SK-N-SH (cell line): ENCODE data around the gene LYRM7. TPM values are rescaled to one million over a fixed set of nuclear protein-coding genes. Genes with fewer than 3 reads are reported as not detected.

Experiments
- CTCF ChIA-PET: fragments of 300-600, 350-600 bp; formaldehyde crosslinking; extraction: SDS; loops from one replicate; lab custom pipeline; 2021; lab: Yijun Ruan, JAX
- POLR2A ChIA-PET: fragments of 350-600 bp; sonication (Branson Sonifier 250); formaldehyde crosslinking; extraction: SDS; loops from one replicate; lab custom pipeline; 2020; ENCODE audit warnings: antibody characterized with exemption, inconsistent platforms; lab: Yijun Ruan, JAX
- DNase-seq: peaks from one replicate; pipeline ENCODE4 v3.0.0; 2012
- H2AFZ ChIP-seq: fragments of 200-600 bp; sonication (generic); 2 replicates; pipeline ENCODE4 v1.8.1; 2016; ENCODE audit warnings: antibody characterized with exemption, mild to moderate bottlenecking, low read depth
- H3F3A ChIP-seq: fragments of 200-600 bp; sonication (generic); replicated peaks from 2 replicates; pipeline ENCODE3; 2016; ENCODE audit warnings: antibody characterized with exemption, mild to moderate bottlenecking; ENCODE audit not compliant: insufficient read depth
- H3K27ac ChIP-seq, 2 experiments: fragments of 200-500 bp in 1 of 2; fragments of 200-600 bp in 1 of 2; sonication (Bioruptor generic) in 1 of 2; sonication (generic), shearing (Covaris generic) in 1 of 2; 2 replicates each; pipeline versions ENCODE4 v1.5.1 to v1.6.1; 2014 to 2016; ENCODE audit warnings: low read depth in 2 of 2, inconsistent platforms in 1 of 2, low read length in 1 of 2, mild to moderate bottlenecking in 1 of 2, mixed read lengths in 1 of 2
- H3K27me3 ChIP-seq: fragments of 200-600 bp; sonication (generic), shearing (Covaris generic); 2 replicates; pipeline ENCODE4 v1.6.1; 2016; ENCODE audit warnings: mixed run types; ENCODE audit not compliant: insufficient read depth
- H3K36me3 ChIP-seq, 2 experiments: fragments of 200-500 bp in 1 of 2; fragments of 200-600 bp in 1 of 2; sonication (Bioruptor generic) in 1 of 2; sonication (generic) in 1 of 2; replicated peaks in 1 of 2; 2 replicates each; pipeline versions ENCODE3 to v1.5.1; 2014 to 2016; ENCODE audit warnings: low read length in 1 of 2, mild to moderate bottlenecking in 1 of 2; ENCODE audit not compliant: insufficient read depth in 2 of 2, control insufficient read depth in 1 of 2
- H3K4me1 ChIP-seq, 2 experiments: fragments of 200-500 bp in 1 of 2; fragments of 200-600 bp in 1 of 2; sonication (Bioruptor generic) in 1 of 2; sonication (generic), shearing (Covaris generic) in 1 of 2; 2 replicates each; pipeline versions ENCODE4 v1.5.1 to v1.6.1; 2014 to 2016; ENCODE audit warnings: low read depth in 1 of 2, low read length in 1 of 2, mixed run types in 1 of 2; ENCODE audit not compliant: insufficient read depth in 2 of 2, control insufficient read depth in 1 of 2
- H3K4me2 ChIP-seq: fragments of 200-600 bp; sonication (generic), shearing (Covaris generic); 2 replicates; pipeline ENCODE4 v1.6.1; 2017; ENCODE audit warnings: mixed run types
- H3K4me3 ChIP-seq, 2 experiments: fragments of 200-500 bp in 1 of 2; fragments of 200-600 bp in 1 of 2; sonication (Bioruptor generic) in 1 of 2; sonication (generic), shearing (Covaris generic) in 1 of 2; 2 replicates each; pipeline versions ENCODE4 v1.5.1 to v1.8.1; 2014 to 2016; ENCODE audit warnings: low read depth in 2 of 2, inconsistent platforms in 1 of 2, low read length in 1 of 2, mild to moderate bottlenecking in 1 of 2, mixed read lengths in 1 of 2, moderate library complexity in 1 of 2
- H3K79me2 ChIP-seq: fragments of 200-600 bp; sonication (generic); 2 replicates; pipeline ENCODE4 v1.8.1; 2017; ENCODE audit warnings: mild to moderate bottlenecking; ENCODE audit not compliant: insufficient read depth
- H3K9ac ChIP-seq: fragments of 200-600 bp; sonication (generic); 2 replicates; pipeline ENCODE4 v1.6.1; 2017; ENCODE audit warnings: mixed run types
- H3K9me2 ChIP-seq: fragments of 200-600 bp; sonication (generic); 2 replicates; pipeline ENCODE4 v1.6.1; 2017; ENCODE audit warnings: mixed run types
- H3K9me3 ChIP-seq: fragments of 200-600 bp; sonication (generic); 2 replicates; pipeline ENCODE4 v1.6.1; 2017; ENCODE audit warnings: mixed run types, mild to moderate bottlenecking, moderate library complexity
- H4K20me1 ChIP-seq: fragments of 200-600 bp; sonication (generic); 2 replicates; pipeline ENCODE4 v1.6.1; 2017; ENCODE audit warnings: mild to moderate bottlenecking, mixed run types; ENCODE audit not compliant: insufficient read depth
- CHD2 ChIP-seq: fragments of 150-350 bp; IDR thresholded peaks from 2 replicates; pipeline ENCODE4 v1.6.1; 2018; ENCODE audit warnings: low read length; ENCODE audit not compliant: partially characterized antibody
- FOXJ3 ChIP-seq: sonication (generic); formaldehyde crosslinking; IDR thresholded peaks from 2 replicates; pipeline ENCODE4 v1.5.1; 2020; ENCODE audit warnings: mild to moderate bottlenecking, missing genetic modification reagents
- FOXM1 ChIP-seq: IDR thresholded peaks from 2 replicates; pipeline ENCODE4 v1.4.0; 2012; ENCODE audit warnings: low read depth, mild to moderate bottlenecking
- JUND ChIP-seq: IDR thresholded peaks from 2 replicates; pipeline ENCODE4 v1.4.0; 2012
- SIN3A ChIP-seq: IDR thresholded peaks from 2 replicates; pipeline ENCODE4 v1.6.1; 2012; ENCODE audit warnings: low read depth, mild to moderate bottlenecking, low read length, moderate library complexity, borderline replicate concordance
- SMC3 ChIP-seq: IDR thresholded peaks from 2 replicates; pipeline ENCODE4 v1.6.1; 2012; ENCODE audit warnings: low read depth, low read length, improper control_type of control experiment
- TEAD4 ChIP-seq: IDR thresholded peaks from 2 replicates; pipeline ENCODE4 v1.4.0; 2012; ENCODE audit warnings: mild to moderate bottlenecking, borderline replicate concordance; ENCODE audit not compliant: insufficient read depth
- WGBS: methylation state at CpG from one replicate; pipeline ENCODE4 v1.1.6; 2017; ENCODE audit warnings: low lambda C conversion rate; 5-methylcytosine and 5-hydroxymethylcytosine counted together
- polyA plus RNA-seq, 3 experiments: library from polyadenylated mRNA; depleted of rRNA; stranded (reverse); fragments of >200 nt; gene quantifications; 2 replicates each; pipeline ENCODE4 v1.2.3, GENCODE V29; 2012
- TF ChIP-seq, protein P1 (sequence below): IDR thresholded peaks from 2 replicates; pipeline ENCODE4 v1.6.1; 2012; ENCODE audit warnings: mild to moderate bottlenecking, low read depth, low read length, moderate library complexity

LYRM7 gene
- polyA plus RNA-seq, 1 of the 3 experiments (the other 2 are of a cell fraction) = 1.4 TPM

DNA sequence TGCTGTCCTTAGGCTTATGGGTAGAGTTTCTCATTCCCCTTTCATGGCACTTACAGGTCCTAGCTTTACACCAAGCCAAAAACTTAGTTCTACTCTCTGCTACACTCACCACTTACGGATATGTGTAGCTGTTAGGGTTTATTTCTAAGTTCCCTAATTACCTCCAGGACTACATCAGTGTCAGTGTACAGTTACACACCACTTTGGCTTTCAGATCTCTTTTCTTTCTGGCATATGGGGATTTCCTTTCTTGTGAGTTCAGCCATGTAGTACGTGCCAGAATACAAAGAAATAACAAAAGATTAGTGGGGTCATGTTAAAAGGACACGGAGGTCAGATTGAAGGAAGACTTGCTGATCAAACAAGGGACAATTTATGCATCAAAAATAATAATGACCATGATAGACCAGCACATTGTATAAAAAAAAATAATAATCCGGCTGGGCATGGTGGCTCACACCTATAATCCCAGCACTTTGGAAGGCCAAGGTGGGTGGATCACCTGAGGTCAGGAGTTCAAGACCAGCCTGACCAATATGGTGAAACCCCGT lies 41.8 kb downstream of the LYRM7 start:
- no peak for TF ChIP-seq CHD2
- TF ChIP-seq TEAD4 = no peak
- no peak for TF ChIP-seq SMC3
- TF ChIP-seq SIN3A = no peak
- no peak for TF ChIP-seq FOXM1
- TF ChIP-seq JUND = no peak
- Histone ChIP-seq H3K9me2 (no peaks in the 10 kb centered on the region), H4K20me1 (no peaks in the 10 kb centered on the region), H3K4me2 (no peak overlapping the region), H3K4me1 (peaks cover 0 to 4% of the 10 kb centered on the region in 2 experiments; a peak in 1 of 4 replicates), H3F3A (no peaks in the 10 kb centered on the region), H3K9me3 (no peaks in the 10 kb centered on the region), H3K27me3 (no peaks in the 10 kb centered on the region), H3K79me2 (no peaks in the 10 kb centered on the region), H3K4me3 (no peak overlapping the region), H3K36me3 (no peaks in the 10 kb centered on the region), H3K9ac (no peak overlapping the region), H3K27ac (no peak overlapping the region), H2AFZ (no peak overlapping the region)
- DNase-seq = no peak
- ChIA-PET POLR2A (no interaction called here), CTCF (interaction anchor here (0.6 kb wide), 1 partner anchor 69 kb away, joined by 3 read pairs; no protein-coding TSS in a partner anchor)
- WGBS = 88% methylated on average over 5 of the region's 5 CpGs

DNA sequence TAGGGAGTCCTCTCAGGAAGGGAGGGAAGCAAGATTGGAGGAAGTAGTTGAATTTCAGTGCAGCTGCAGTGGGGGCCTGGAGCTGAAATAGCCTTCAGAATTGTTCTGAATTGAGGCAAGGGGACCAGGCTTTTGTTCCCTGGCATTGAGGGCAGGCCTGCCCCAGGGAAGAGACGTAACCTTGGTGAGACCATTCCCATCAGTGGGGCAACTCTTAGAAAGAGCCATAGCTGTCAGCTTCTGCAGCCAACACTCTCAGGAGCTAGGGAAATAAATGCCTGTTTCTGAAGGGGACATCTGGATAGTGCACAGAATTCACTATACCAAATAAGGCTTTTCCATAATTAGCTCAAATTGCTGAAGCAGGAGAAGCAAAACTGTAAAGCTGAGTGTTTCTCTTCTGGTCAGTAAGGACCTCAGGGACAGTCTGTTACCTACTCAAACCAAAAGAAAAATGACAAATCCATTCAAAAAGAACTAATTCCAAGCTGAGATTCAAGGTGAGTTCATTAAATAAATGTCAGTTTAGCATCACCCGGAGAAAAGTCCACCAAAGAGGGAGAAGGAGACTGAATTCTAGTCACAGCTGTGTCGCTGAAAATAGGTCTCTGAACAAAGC lies 44.0 kb downstream of the LYRM7 start:
- Histone ChIP-seq H3K9ac (no peak overlapping the region), H3K36me3 (no peaks in the 10 kb centered on the region), H3K9me2 (no peaks in the 10 kb centered on the region), H2AFZ (no peak overlapping the region), H3K9me3 (no peaks in the 10 kb centered on the region), H3K4me2 (no peak overlapping the region), H3K27me3 (no peaks in the 10 kb centered on the region), H3K27ac (no peak overlapping the region; a peak in 1 of 4 replicates), H3F3A (peaks cover 10% of the 10 kb centered on the region), H3K79me2 (no peaks in the 10 kb centered on the region), H3K4me1 (peaks cover 3 to 4% of the 10 kb centered on the region in 2 experiments; a peak in 2 of 4 replicates), H4K20me1 (no peaks in the 10 kb centered on the region), H3K4me3 (no peak overlapping the region)
- CTCF ChIA-PET = interaction anchor here (0.8 to 1.6 kb wide), 5 partner anchors 9 to 167 kb away, joined by 3 to 4 read pairs (median 3); no protein-coding TSS in a partner anchor
- peak; percentile 21 for DNase-seq
- POLR2A ChIA-PET = interaction anchor here (1.2 kb wide), 1 partner anchor 17 kb away, joined by 3 read pairs; no protein-coding TSS in a partner anchor
- TF ChIP-seq SIN3A (no peak), FOXJ3 (CRISPR knock-in tag) (no peak)
- TF ChIP-seq, protein P1, sequence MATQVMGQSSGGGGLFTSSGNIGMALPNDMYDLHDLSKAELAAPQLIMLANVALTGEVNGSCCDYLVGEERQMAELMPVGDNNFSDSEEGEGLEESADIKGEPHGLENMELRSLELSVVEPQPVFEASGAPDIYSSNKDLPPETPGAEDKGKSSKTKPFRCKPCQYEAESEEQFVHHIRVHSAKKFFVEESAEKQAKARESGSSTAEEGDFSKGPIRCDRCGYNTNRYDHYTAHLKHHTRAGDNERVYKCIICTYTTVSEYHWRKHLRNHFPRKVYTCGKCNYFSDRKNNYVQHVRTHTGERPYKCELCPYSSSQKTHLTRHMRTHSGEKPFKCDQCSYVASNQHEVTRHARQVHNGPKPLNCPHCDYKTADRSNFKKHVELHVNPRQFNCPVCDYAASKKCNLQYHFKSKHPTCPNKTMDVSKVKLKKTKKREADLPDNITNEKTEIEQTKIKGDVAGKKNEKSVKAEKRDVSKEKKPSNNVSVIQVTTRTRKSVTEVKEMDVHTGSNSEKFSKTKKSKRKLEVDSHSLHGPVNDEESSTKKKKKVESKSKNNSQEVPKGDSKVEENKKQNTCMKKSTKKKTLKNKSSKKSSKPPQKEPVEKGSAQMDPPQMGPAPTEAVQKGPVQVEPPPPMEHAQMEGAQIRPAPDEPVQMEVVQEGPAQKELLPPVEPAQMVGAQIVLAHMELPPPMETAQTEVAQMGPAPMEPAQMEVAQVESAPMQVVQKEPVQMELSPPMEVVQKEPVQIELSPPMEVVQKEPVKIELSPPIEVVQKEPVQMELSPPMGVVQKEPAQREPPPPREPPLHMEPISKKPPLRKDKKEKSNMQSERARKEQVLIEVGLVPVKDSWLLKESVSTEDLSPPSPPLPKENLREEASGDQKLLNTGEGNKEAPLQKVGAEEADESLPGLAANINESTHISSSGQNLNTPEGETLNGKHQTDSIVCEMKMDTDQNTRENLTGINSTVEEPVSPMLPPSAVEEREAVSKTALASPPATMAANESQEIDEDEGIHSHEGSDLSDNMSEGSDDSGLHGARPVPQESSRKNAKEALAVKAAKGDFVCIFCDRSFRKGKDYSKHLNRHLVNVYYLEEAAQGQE = no peak
- TF ChIP-seq, all 33 proteins: peak for 0
- WGBS = 78% methylated on average over 3 of the region's 3 CpGs
